PC-9 (cell line): Measurements from ENCODE around the gene GCNT2.

Experiments
- EZH2 ChIP-seq: fragments of 200-600 bp; sonication (generic); IDR thresholded peaks from 2 replicates; pipeline ENCODE4 v1.8.0; 2017; ENCODE audit warnings: antibody characterized with exemption, low read depth
- TF ChIP-seq, protein P1 (sequence below): fragments of 200-600 bp; sonication (generic); conservative IDR thresholded peaks from 2 replicates; pipeline ENCODE4 v1.6.1; 2017; ENCODE audit warnings: mixed run types, antibody characterized with exemption, mild to moderate bottlenecking, moderate library complexity

DNA sequence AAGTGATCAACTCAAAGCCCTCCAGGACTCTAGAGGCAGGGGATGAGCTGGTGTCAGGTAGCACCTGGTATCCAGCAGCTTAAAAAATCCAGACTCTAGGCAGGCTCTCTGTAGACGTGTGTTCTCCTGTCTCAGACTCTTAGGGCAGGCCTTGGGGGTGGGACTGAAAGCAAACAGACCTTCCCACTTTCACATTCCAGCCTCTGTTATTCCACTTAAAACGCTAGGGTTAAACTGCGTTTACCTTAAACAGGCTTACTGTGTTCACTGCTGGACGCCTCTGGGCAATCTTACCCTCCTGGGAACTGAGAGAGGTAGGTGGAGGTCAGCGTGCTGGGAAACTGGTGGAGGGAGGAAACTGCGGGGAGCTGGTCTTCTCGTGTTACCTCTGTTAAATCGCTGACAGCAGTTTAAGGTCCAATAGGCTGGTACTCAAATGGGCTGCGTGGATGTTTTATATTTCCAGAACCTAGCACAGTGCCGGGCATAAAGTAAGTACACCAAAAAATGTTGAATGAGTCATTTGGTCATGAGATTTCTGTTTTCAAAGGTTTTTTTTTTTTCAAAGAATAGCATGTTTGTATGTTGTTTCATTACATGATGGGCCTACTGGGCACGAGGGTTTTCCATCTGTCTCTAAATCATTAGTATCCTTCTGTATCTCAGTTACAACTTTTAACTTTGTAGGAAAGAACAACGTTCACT lies at the start of gene GCNT2:
- TF ChIP-seq, protein P1, sequence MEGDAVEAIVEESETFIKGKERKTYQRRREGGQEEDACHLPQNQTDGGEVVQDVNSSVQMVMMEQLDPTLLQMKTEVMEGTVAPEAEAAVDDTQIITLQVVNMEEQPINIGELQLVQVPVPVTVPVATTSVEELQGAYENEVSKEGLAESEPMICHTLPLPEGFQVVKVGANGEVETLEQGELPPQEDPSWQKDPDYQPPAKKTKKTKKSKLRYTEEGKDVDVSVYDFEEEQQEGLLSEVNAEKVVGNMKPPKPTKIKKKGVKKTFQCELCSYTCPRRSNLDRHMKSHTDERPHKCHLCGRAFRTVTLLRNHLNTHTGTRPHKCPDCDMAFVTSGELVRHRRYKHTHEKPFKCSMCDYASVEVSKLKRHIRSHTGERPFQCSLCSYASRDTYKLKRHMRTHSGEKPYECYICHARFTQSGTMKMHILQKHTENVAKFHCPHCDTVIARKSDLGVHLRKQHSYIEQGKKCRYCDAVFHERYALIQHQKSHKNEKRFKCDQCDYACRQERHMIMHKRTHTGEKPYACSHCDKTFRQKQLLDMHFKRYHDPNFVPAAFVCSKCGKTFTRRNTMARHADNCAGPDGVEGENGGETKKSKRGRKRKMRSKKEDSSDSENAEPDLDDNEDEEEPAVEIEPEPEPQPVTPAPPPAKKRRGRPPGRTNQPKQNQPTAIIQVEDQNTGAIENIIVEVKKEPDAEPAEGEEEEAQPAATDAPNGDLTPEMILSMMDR: no peak
- no peak for TF ChIP-seq EZH2
